Tibial artery (tissue), 4 donors: ENCODE measurements around the gene TOM1L2.
A peak's percentile ranks its signal among the peaks of the same experiment; 100 is the strongest.
"Not testable (repeated sequence)": the region's sequence is repeated elsewhere in the genome, so short reads cannot be mapped to it uniquely, and the experiment has no call there.

Experiments used
- DNase-seq, 2 donors: peaks; one replicate each; pipeline ENCODE4 v3.0.0-alpha.2; 2019
- H3K27ac ChIP-seq, 2 donors: fragments of 200-600 bp; sonication (generic) in 1 of 2; 1 replicate in 1 of 2; 2 replicates in 1 of 2; pipeline ENCODE4 v1.5.1; 2018 to 2019; ENCODE audit warnings: mild to moderate bottlenecking in 1 of 2
- H3K27me3 ChIP-seq, 2 donors: fragments of 200-600 bp; sonication (generic) in 1 of 2; one replicate each; pipeline versions ENCODE4 v1.5.1 to v1.6.0; 2016 to 2019
- H3K36me3 ChIP-seq, 3 donors: fragments of 200-600 bp; sonication (generic) in 2 of 3; one replicate each; pipeline ENCODE4 v1.5.1; 2016 to 2019; ENCODE audit warnings: mild to moderate bottlenecking in 2 of 3
- H3K4me1 ChIP-seq, 4 donors: fragments of 200-600 bp; sonication (generic) in 2 of 4; 1 replicate in 3 of 4; 2 replicates in 1 of 4; pipeline ENCODE4 v1.5.1; 2016 to 2019
- H3K4me3 ChIP-seq, 2 donors: fragments of 200-600 bp; sonication (generic) in 1 of 2; 1 replicate in 1 of 2; 2 replicates in 1 of 2; pipeline ENCODE4 v1.5.1; 2018 to 2019; ENCODE audit warnings: mild to moderate bottlenecking in 2 of 2
- H3K9me3 ChIP-seq, 3 donors: fragments of 200-600 bp; sonication (generic) in 1 of 3; one replicate each; pipeline ENCODE4 v1.5.1; 2016 to 2019
- CTCF ChIP-seq, 2 experiments: fragments of 200-600 bp in 1 of 2; fragments of 450-650 bp in 1 of 2; IDR thresholded peaks; one replicate each; pipeline ENCODE4 v1.5.1; 2017 to 2019; ENCODE audit warnings: antibody characterized with exemption in 2 of 2, mild to moderate bottlenecking in 1 of 2, moderate library complexity in 1 of 2
- intact Hi-C: fragments of 100-400 bp; cut with DNase I; formaldehyde crosslinking; loops from one replicate; pipeline ENCODE4 v1.15.0; 2023; ENCODE audit warnings: low total_unique reads

TOM1L2 gene

DNA sequence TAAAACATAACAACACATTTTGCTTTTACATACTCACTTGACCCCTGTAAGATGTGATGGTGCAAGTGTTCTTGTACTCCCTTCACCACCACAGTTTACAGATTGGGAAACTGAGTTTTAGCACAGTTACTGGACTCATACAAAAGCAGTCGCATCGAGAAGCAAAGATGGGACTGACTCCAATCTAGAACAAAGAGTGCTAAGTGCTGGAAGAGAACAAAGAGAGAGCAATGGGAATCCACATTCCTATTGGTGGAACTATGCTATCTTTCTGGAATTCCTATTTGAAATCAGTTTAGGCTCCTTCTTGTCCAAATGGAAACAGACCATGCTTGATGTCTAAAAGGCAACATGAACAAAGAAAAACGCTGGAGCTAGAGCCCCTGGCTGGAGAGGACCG is 9.1 kb downstream of the TOM1L2 start:
- Histone ChIP-seq H3K36me3 (no peaks in the 10 kb centered on the region), H3K4me3 (no peak overlapping the region), H3K9me3 (no peaks in the 10 kb centered on the region), H3K4me1 (peaks cover 0 to 31% (median 16%) of the 10 kb centered on the region in 4 donors), H3K27me3 (no peaks in the 10 kb centered on the region), H3K27ac (no peak overlapping the region)
- TF ChIP-seq CTCF (IDR thresholded peaks at IDR 0.05): no peak
- DNase-seq: no peak
- intact Hi-C loops: no loop called here

DNA sequence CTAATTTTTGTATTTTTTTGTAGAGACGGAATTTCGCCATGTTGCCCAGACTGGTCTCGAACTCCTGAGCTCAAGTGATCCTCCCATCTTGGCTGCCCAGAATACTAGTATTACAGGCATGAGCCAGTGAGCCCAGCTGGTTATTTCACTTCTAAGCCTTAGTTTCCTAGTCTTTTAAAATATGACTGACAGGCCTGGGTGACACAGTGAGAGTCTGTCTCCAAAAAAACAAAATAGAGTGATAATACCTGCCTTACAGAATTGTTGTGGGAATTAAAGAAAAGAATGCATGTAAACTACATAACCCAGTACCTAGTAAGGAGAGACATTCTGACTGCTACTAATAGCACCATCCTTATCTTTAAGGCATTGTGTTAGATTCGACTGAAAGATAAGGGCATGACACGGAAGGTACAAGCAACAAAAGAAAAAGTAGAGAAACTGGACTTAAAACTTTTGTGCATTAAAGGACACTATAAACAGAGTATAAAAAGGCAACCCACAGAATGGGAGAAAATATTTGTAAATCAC is 11.6 kb downstream of the TOM1L2 start:
- DNase-seq: no peak
- Histone ChIP-seq H3K36me3 (no peaks in the 10 kb centered on the region), H3K4me3 (no peak overlapping the region), H3K27ac (peak overlapping the region in 1 of 2 donors; percentile 44), H3K4me1 (peaks cover 0 to 49% (median 29%) of the 10 kb centered on the region in 4 donors), H3K27me3 (no peaks in the 10 kb centered on the region), H3K9me3 (no peaks in the 10 kb centered on the region)
- intact Hi-C loops: no loop called here
- no peak for TF ChIP-seq CTCF (IDR thresholded peaks at IDR 0.05)

DNA sequence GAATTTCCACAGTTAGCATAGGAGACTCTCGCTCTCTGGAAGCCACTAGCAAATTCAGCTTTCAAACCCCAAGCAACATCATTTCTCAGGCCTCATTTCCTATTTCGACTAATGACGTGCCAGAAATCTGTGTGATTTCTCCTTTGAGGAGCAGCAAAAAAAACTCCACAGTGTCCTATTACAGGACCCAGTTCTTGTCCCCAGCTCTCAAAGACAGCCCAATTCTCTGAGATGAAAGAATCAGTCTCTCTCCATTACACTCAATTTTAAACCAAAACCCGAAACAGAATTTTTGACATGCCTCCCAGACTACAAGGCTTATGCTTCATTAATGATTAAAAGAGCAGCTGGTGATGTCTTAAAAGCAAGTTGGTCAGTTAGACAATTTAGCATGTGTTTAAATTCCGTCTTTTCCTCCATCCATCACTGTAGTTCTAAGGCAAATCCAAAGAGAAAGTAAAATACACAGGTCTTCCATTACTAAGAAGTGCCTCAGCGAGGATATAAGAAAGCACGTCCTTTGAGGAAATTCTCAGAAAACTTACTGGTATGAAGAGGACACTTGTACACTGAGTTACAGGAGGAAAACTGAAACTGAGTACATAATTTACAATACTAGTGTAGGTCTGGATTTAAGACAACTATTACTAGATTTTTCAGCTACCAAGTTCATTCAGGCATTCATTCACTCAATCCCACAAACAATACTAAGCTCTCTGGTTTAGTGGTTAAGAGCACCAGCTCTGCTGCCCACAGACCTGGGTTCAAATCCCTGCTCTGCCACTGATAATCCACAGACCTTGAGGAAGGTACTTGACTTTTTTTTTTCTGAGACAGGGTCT is 12.5 kb downstream of the TOM1L2 start:
- H3K36me3 ChIP-seq: no peaks in the 10 kb centered on the region

DNA sequence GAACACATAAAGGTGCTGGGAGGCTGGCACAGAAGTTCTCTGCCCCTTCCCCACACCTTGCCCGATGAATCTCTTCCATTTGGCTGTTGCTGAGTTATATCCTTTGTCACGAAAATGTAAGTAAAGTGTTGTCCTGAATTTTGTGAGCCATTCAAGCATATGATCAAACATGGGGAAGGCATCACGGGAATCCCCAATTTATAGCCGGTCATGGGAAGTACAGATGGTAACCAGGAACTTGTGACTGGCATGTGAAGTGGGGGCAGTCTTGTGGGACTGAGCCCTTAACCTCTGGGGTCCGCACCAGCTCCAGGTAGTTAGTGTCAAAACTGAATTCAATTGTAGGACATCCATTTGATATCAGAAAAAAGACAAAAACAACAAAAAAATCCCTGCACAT is 13.2 kb downstream of the TOM1L2 start:
- Histone ChIP-seq H3K4me1 (peaks cover 0 to 45% (median 29%) of the 10 kb centered on the region in 4 donors), H3K27ac (peak overlapping the region; percentile 44 to 63), H3K27me3 (no peaks in the 10 kb centered on the region), H3K4me3 (no peak overlapping the region), H3K9me3 (no peaks in the 10 kb centered on the region), H3K36me3 (no peaks in the 10 kb centered on the region)
- DNase-seq: no peak
- TF ChIP-seq CTCF (IDR thresholded peaks at IDR 0.05): no peak
- intact Hi-C loops: no loop called here

More for the DNA sequence above, 12.5 kb downstream of the TOM1L2 start:
- TF ChIP-seq CTCF (IDR thresholded peaks at IDR 0.05): no peak
- intact Hi-C loops: no loop called here
- peak overlapping the region; percentile 44 to 63 for H3K27ac ChIP-seq
- H3K27me3 ChIP-seq: no peaks in the 10 kb centered on the region
- H3K9me3 ChIP-seq: no peaks in the 10 kb centered on the region
- peaks cover 0 to 45% (median 29%) of the 10 kb centered on the region in 4 donors for H3K4me1 ChIP-seq
- peak overlapping the region in 1 of 2 donors; percentile 16 for H3K4me3 ChIP-seq
- DNase-seq: no peak

GRCh38 chr17:17957584-17957916 is 14.7 kb downstream of the TOM1L2 start:
- Histone ChIP-seq H3K36me3 (no peaks in the 10 kb centered on the region), H3K9me3 (no peaks in the 10 kb centered on the region), H3K27me3 (no peaks in the 10 kb centered on the region), H3K4me3 (no peak overlapping the region), H3K4me1 (peaks cover 0 to 45% (median 31%) of the 10 kb centered on the region in 4 donors), H3K27ac (peak overlapping the region; percentile 44 to 63)
- no peak for TF ChIP-seq CTCF (IDR thresholded peaks at IDR 0.05)
- intact Hi-C loops: no loop called here
- no peak for DNase-seq

DNA sequence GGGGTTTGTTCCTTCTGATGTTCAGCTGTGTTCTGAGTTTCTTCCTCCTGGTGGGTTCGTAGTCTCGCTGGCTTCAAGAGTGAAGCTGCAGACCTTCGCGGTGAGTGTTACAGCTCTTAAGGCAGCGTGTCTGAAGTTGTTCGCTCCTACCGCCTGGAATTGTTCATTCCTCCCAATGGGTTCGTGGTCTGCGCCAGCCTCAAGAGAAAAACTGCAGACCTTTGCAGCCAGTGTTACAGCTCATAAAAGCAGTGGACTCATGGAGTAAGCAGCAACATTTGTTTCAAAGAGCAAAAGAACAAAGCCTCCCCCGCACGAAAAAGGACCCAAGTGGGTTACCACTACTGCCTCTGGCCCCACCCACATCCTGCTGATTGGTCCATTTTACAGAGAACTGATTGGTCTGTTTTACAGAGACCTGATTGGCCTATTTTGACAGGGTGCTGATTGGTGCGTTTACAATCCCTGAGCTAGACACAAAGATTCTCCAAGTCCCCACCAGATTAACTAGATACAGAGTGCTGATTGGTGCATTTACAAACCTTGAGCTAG is 16.3 kb downstream of the TOM1L2 start:
- peaks cover 0 to 48% (median 31%) of the 10 kb centered on the region in 4 donors for H3K4me1 ChIP-seq
- H3K4me3 ChIP-seq, H3K36me3 ChIP-seq, H3K27me3 ChIP-seq, H3K27ac ChIP-seq, H3K9me3 ChIP-seq, intact Hi-C loops, DNase-seq: not testable (repeated sequence)
